WTC11 (cell line): ENCODE data around the gene PDHA1. TPM values are rescaled to one million over a fixed set of nuclear protein-coding genes. Genes with fewer than 3 reads are reported as not detected.

Source experiments
- ATAC-seq: fragments of 200-7000 bp; cut with Tn5 transposase; 2 replicates; pipeline ENCODE4 v1.10.0; 2021; ENCODE audit warnings: mild to moderate bottlenecking, moderate library complexity
- CTCF ChIA-PET: fragments of 300-600 bp; sonication (Branson Sonifier 250); formaldehyde crosslinking; loops from one replicate; lab custom pipeline; 2021; ENCODE audit warnings: antibody characterized with exemption; lab: Charles Lee
- POLR2A ChIA-PET: fragments of 350-600 bp; sonication (Branson Sonifier 250); formaldehyde crosslinking; loops from one replicate; lab custom pipeline; 2021; ENCODE audit warnings: antibody characterized with exemption; lab: Charles Lee
- DNase-seq: peaks from one replicate; pipeline ENCODE4 v3.0.0; 2021; ENCODE audit warnings: low spot score
- H3K27ac Mint-ChIP-seq: 2 replicates; pipeline ENCODE4 v1.8.0; 2021; ENCODE audit warnings: mixed read lengths
- H3K27me3 Mint-ChIP-seq: 2 replicates; pipeline ENCODE4 v1.8.0; 2021; ENCODE audit warnings: low read depth, mild to moderate bottlenecking, moderate library complexity, mixed read lengths
- H3K36me3 Mint-ChIP-seq: 2 replicates; pipeline ENCODE4 v1.8.0; 2021; ENCODE audit warnings: mixed read lengths
- H3K4me1 Mint-ChIP-seq: 2 replicates; pipeline ENCODE4 v1.8.0; 2022; ENCODE audit warnings: mixed read lengths
- H3K4me3 Mint-ChIP-seq: 2 replicates; pipeline ENCODE4 v1.8.0; 2021; ENCODE audit warnings: mild to moderate bottlenecking, moderate library complexity, mixed read lengths
- H3K9me3 Mint-ChIP-seq: 2 replicates; pipeline ENCODE4 v1.8.0; 2021; ENCODE audit warnings: mixed read lengths
- CREB1 ChIP-seq: sonication (generic); formaldehyde crosslinking; IDR thresholded peaks from 2 replicates; pipeline ENCODE4 v1.8.0; 2023; ENCODE audit warnings: mild to moderate bottlenecking, missing genetic modification reagents
- CREM ChIP-seq: sonication (generic); formaldehyde crosslinking; IDR thresholded peaks from 2 replicates; pipeline ENCODE4 v1.8.1; 2022; ENCODE audit warnings: mild to moderate bottlenecking, missing genetic modification reagents, moderate library complexity
- FOXJ3 ChIP-seq: sonication (generic); formaldehyde crosslinking; IDR thresholded peaks from 2 replicates; pipeline ENCODE4 v1.9.0; 2021; ENCODE audit warnings: missing genetic modification reagents, mild to moderate bottlenecking, borderline replicate concordance
- FOXK1 ChIP-seq: sonication (generic); formaldehyde crosslinking; IDR thresholded peaks from 2 replicates; pipeline ENCODE4 v1.8.0; 2022; ENCODE audit warnings: mild to moderate bottlenecking, moderate library complexity, missing genetic modification reagents
- GTF2I ChIP-seq: fragments of 250-450 bp; sonication (Bioruptor Pico); conservative IDR thresholded peaks from 2 replicates; pipeline ENCODE4 v1.4.0; 2021; ENCODE audit warnings: mild to moderate bottlenecking
- JAZF1 ChIP-seq: fragments of 250-450 bp; sonication (Bioruptor Pico); IDR thresholded peaks from 2 replicates; pipeline ENCODE4 v1.9.0; 2021; ENCODE audit warnings: moderate library complexity, mild to moderate bottlenecking, inconsistent platforms
- JUN ChIP-seq: sonication (generic); formaldehyde crosslinking; IDR thresholded peaks from 2 replicates; pipeline ENCODE4 v1.8.0; 2023; ENCODE audit warnings: mild to moderate bottlenecking, missing genetic modification reagents
- NFE2L1 ChIP-seq: sonication (generic); formaldehyde crosslinking; IDR thresholded peaks from 2 replicates; pipeline ENCODE4 v1.8.1; 2023; ENCODE audit warnings: missing genetic modification reagents
- NR2C2 ChIP-seq: sonication (generic); formaldehyde crosslinking; IDR thresholded peaks from 2 replicates; pipeline ENCODE4 v1.8.0; 2022; ENCODE audit warnings: mild to moderate bottlenecking, missing genetic modification reagents
- OVOL2 ChIP-seq: fragments of 250-450 bp; sonication (Bioruptor Pico); IDR thresholded peaks from 2 replicates; pipeline ENCODE4 v1.9.0; 2021; ENCODE audit warnings: mild to moderate bottlenecking, borderline replicate concordance
- SP1 ChIP-seq: sonication (generic); formaldehyde crosslinking; conservative IDR thresholded peaks from 2 replicates; pipeline ENCODE4 v1.8.1; 2022; ENCODE audit warnings: missing genetic modification reagents
- TEAD1 ChIP-seq: sonication (generic); formaldehyde crosslinking; IDR thresholded peaks from 2 replicates; pipeline ENCODE4 v1.8.0; 2022; ENCODE audit warnings: mild to moderate bottlenecking, missing genetic modification reagents
- total RNA-seq: library from RNA; stranded (reverse); gene quantifications from 3 replicates; pipeline ENCODE4 v1.2.3, GENCODE V29; 2021
- TF ChIP-seq, protein P1 (sequence below): sonication (generic); formaldehyde crosslinking; conservative IDR thresholded peaks from 2 replicates; pipeline ENCODE4 v1.8.1; 2023; ENCODE audit warnings: mild to moderate bottlenecking, low read depth, missing genetic modification reagents, moderate library complexity
- TF ChIP-seq, protein P2 (sequence below): sonication (generic); formaldehyde crosslinking; IDR thresholded peaks from 2 replicates; pipeline ENCODE4 v1.8.0; 2022; ENCODE audit warnings: mild to moderate bottlenecking, missing genetic modification reagents
- TF ChIP-seq, protein P3 (sequence below): sonication (generic); formaldehyde crosslinking; IDR thresholded peaks from 2 replicates; pipeline ENCODE4 v1.8.0; 2022; ENCODE audit warnings: mild to moderate bottlenecking, missing genetic modification reagents
- TF ChIP-seq, protein P4 (sequence below): fragments of 250-450 bp; sonication (Bioruptor Pico); IDR thresholded peaks from 2 replicates; pipeline ENCODE4 v1.9.0; 2021; ENCODE audit warnings: moderate library complexity, mild to moderate bottlenecking, inconsistent platforms, borderline replicate concordance
- TF ChIP-seq, protein P5 (sequence below): sonication (generic); formaldehyde crosslinking; IDR thresholded peaks from 2 replicates; pipeline ENCODE4 v1.8.0; 2022; ENCODE audit warnings: missing genetic modification reagents
- TF ChIP-seq, protein P6 (sequence below): sonication (generic); formaldehyde crosslinking; IDR thresholded peaks from 2 replicates; pipeline ENCODE4 v1.8.0; 2022; ENCODE audit warnings: mild to moderate bottlenecking, missing genetic modification reagents

PDHA1 gene
- total RNA-seq, 1 experiment from 2014 or later: 292 TPM

DNA sequence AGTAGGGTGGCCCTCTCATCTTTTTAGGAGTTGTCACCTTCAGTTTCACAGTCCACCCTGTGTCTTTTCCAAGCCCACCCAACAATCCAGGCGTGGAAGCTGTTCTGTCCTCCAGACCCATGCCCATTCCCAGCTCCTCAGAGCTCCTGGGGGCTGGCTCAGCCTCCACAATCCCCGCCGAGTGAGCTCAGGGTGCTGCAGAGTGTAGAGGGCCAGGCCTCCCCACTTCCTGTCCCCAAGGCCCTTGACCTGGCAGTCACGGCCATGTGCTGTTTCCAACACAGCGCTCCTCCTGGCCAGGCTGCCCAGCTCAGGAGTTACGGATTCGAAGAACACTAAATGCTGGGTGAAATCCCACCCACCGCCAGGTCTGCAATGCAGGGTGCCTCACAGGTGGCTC lies 31.8 kb downstream of the PDHA1 start (continued):
- no peak for TF ChIP-seq FOXK1 (CRISPR knock-in tag)
- TF ChIP-seq, protein P1, sequence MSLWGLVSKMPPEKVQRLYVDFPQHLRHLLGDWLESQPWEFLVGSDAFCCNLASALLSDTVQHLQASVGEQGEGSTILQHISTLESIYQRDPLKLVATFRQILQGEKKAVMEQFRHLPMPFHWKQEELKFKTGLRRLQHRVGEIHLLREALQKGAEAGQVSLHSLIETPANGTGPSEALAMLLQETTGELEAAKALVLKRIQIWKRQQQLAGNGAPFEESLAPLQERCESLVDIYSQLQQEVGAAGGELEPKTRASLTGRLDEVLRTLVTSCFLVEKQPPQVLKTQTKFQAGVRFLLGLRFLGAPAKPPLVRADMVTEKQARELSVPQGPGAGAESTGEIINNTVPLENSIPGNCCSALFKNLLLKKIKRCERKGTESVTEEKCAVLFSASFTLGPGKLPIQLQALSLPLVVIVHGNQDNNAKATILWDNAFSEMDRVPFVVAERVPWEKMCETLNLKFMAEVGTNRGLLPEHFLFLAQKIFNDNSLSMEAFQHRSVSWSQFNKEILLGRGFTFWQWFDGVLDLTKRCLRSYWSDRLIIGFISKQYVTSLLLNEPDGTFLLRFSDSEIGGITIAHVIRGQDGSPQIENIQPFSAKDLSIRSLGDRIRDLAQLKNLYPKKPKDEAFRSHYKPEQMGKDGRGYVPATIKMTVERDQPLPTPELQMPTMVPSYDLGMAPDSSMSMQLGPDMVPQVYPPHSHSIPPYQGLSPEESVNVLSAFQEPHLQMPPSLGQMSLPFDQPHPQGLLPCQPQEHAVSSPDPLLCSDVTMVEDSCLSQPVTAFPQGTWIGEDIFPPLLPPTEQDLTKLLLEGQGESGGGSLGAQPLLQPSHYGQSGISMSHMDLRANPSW: no peak
- TF ChIP-seq, protein P2, sequence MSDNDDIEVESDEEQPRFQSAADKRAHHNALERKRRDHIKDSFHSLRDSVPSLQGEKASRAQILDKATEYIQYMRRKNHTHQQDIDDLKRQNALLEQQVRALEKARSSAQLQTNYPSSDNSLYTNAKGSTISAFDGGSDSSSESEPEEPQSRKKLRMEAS (CRISPR knock-in tag): no peak
- TF ChIP-seq JUN (CRISPR knock-in tag): no peak
- no peak for TF ChIP-seq CREM (CRISPR knock-in tag)
- TF ChIP-seq GTF2I (CRISPR knock-in tag): no peak
- TF ChIP-seq, protein P3, sequence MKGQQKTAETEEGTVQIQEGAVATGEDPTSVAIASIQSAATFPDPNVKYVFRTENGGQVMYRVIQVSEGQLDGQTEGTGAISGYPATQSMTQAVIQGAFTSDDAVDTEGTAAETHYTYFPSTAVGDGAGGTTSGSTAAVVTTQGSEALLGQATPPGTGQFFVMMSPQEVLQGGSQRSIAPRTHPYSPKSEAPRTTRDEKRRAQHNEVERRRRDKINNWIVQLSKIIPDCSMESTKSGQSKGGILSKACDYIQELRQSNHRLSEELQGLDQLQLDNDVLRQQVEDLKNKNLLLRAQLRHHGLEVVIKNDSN: no peak
- TF ChIP-seq JAZF1: no peak
- TF ChIP-seq TEAD1 (CRISPR knock-in tag): no peak
- no peak for TF ChIP-seq OVOL2 (CRISPR knock-in tag)
- TF ChIP-seq, protein P4, sequence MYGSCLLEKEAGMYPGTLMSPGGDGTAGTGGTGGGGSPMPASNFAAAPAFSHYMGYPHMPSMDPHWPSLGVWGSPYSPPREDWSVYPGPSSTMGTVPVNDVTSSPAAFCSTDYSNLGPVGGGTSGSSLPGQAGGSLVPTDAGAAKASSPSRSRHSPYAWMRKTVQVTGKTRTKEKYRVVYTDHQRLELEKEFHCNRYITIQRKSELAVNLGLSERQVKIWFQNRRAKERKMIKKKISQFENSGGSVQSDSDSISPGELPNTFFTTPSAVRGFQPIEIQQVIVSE: no peak

DNA sequence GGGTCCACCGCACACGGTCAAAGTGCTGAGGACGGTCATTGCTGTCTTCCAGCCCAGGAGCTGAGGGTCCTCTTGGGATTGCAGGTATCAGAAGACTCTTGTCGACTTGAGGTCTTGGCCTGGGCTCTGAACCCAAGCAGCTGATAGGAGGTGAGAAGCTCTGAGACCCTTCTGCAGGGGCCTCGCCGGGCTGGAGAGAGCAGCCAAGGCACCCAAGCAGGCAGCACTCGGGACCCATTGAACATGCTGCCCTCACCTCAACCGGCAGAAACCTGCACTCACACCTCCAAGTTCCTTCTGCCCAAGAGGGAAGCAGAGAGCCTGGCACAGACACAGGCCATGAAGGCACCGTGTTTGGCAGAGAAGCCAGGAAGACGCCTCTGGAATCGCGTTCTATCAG lies 34.1 kb downstream of the PDHA1 start:
- Mint-ChIP-seq H3K36me3 (no peaks in the 10 kb centered on the region), H3K27me3 (peaks cover 5% of the 10 kb centered on the region)
- DNase-seq: no peak

More for the DNA sequence above, 34.1 kb downstream of the PDHA1 start:
- CTCF ChIA-PET: no interaction called here
- Mint-ChIP-seq H3K4me1 (no peaks in the 10 kb centered on the region), H3K9me3 (no peaks in the 10 kb centered on the region), H3K4me3 (no peak overlapping the region), H3K27ac (no peak overlapping the region)
- TF ChIP-seq, protein P5, sequence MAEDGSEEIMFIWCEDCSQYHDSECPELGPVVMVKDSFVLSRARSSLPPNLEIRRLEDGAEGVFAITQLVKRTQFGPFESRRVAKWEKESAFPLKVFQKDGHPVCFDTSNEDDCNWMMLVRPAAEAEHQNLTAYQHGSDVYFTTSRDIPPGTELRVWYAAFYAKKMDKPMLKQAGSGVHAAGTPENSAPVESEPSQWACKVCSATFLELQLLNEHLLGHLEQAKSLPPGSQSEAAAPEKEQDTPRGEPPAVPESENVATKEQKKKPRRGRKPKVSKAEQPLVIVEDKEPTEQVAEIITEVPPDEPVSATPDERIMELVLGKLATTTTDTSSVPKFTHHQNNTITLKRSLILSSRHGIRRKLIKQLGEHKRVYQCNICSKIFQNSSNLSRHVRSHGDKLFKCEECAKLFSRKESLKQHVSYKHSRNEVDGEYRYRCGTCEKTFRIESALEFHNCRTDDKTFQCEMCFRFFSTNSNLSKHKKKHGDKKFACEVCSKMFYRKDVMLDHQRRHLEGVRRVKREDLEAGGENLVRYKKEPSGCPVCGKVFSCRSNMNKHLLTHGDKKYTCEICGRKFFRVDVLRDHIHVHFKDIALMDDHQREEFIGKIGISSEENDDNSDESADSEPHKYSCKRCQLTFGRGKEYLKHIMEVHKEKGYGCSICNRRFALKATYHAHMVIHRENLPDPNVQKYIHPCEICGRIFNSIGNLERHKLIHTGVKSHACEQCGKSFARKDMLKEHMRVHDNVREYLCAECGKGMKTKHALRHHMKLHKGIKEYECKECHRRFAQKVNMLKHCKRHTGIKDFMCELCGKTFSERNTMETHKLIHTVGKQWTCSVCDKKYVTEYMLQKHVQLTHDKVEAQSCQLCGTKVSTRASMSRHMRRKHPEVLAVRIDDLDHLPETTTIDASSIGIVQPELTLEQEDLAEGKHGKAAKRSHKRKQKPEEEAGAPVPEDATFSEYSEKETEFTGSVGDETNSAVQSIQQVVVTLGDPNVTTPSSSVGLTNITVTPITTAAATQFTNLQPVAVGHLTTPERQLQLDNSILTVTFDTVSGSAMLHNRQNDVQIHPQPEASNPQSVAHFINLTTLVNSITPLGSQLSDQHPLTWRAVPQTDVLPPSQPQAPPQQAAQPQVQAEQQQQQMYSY (CRISPR knock-in tag): no peak
- TF ChIP-seq FOXJ3 (no peak), FOXK1 (CRISPR knock-in tag) (no peak), SP1 (CRISPR knock-in tag) (no peak), NR2C2 (CRISPR knock-in tag) (no peak), CREB1 (CRISPR knock-in tag) (no peak), OVOL2 (CRISPR knock-in tag) (no peak), NFE2L1 (CRISPR knock-in tag) (no peak)
- TF ChIP-seq, protein P6, sequence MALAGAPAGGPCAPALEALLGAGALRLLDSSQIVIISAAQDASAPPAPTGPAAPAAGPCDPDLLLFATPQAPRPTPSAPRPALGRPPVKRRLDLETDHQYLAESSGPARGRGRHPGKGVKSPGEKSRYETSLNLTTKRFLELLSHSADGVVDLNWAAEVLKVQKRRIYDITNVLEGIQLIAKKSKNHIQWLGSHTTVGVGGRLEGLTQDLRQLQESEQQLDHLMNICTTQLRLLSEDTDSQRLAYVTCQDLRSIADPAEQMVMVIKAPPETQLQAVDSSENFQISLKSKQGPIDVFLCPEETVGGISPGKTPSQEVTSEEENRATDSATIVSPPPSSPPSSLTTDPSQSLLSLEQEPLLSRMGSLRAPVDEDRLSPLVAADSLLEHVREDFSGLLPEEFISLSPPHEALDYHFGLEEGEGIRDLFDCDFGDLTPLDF (CRISPR knock-in tag): no peak
- no peak for ATAC-seq
- POLR2A ChIA-PET: interaction anchor here (0.5 kb wide), 1 partner anchor 19 kb away, joined by 4 read pairs; no protein-coding TSS in a partner anchor
